ENCODE results near the gene L1CAM. TPM values are rescaled to one million over a fixed set of nuclear protein-coding genes. Genes with fewer than 3 reads are reported as not detected.

The L1CAM gene
- total RNA-seq, 1 donor from 2014 or later: 0.49 TPM

- peak overlapping the region; percentile 92 for H3K27ac ChIP-seq
These were observed 41.6 kb upstream of the L1CAM start for GRCh38 chrX:153927672-153927921.

GRCh38 chrX:153926858-153927671 is 41.1 kb upstream of the L1CAM start:
- Histone ChIP-seq H3F3A (ENCODE audit: low read depth) (peaks cover 28% of the 10 kb centered on the region), H3K4me1 (peaks cover 8% of the 10 kb centered on the region), H3K4me2 (peak overlapping the region; percentile 85), H3K27ac (peak overlapping the region; percentile 92), H3K79me2 (ENCODE audit: low read depth) (no peaks in the 10 kb centered on the region), H3K9me3 (ENCODE audit: low read depth) (no peaks in the 10 kb centered on the region), H3K36me3 (no peaks in the 10 kb centered on the region), H3K9ac (peak overlapping the region; percentile 58), H3K4me3 (peak overlapping the region; percentile 63), H3K27me3 (peaks cover 10% of the 10 kb centered on the region), H2AFZ (replicated peaks) (no peak overlapping the region), H4K20me1 (ENCODE audit: low read depth) (no peaks in the 10 kb centered on the region)
- TF ChIP-seq CTCF (IDR thresholded peaks at IDR 0.05): no peak
- TF ChIP-seq EZH2 (IDR thresholded peaks at IDR 0.05): no peak
- TF ChIP-seq EZH2phosphoT487 (IDR thresholded peaks at IDR 0.05): no peak
- H3K4me3 Mint-ChIP-seq: peak overlapping the region; percentile 87
- H3K36me3 Mint-ChIP-seq: peaks cover 2% of the 10 kb centered on the region
- H3K27ac Mint-ChIP-seq: peak overlapping the region; percentile 90
- peaks cover 9% of the 10 kb centered on the region for H3K27me3 Mint-ChIP-seq (ENCODE audit: insufficient read depth, low read depth)
- DNase-seq (ENCODE audit: low spot score): peak; percentile 31
- H3K9me3 Mint-ChIP-seq: peaks cover 9% of the 10 kb centered on the region
- H3K4me1 Mint-ChIP-seq: peaks cover 25% of the 10 kb centered on the region

More at GRCh38 chrX:153927672-153927921, 41.6 kb upstream of the L1CAM start:
- Mint-ChIP-seq H3K9me3 (peaks cover 6% of the 10 kb centered on the region), H3K36me3 (peaks cover 2% of the 10 kb centered on the region), H3K27me3 (ENCODE audit: insufficient read depth, low read depth) (peaks cover 9% of the 10 kb centered on the region), H3K4me3 (peak overlapping the region; percentile 87), H3K27ac (peak overlapping the region; percentile 90), H3K4me1 (peaks cover 22% of the 10 kb centered on the region)
- peaks cover 28% of the 10 kb centered on the region for H3F3A ChIP-seq (ENCODE audit: low read depth)
- H2AFZ ChIP-seq (replicated peaks): no peak overlapping the region
- H3K27me3 ChIP-seq: peaks cover 10% of the 10 kb centered on the region
- no peaks in the 10 kb centered on the region for H3K79me2 ChIP-seq (ENCODE audit: low read depth)
- H3K4me2 ChIP-seq: peak overlapping the region; percentile 85
- peaks cover 8% of the 10 kb centered on the region for H3K4me1 ChIP-seq
- H3K9ac ChIP-seq: peak overlapping the region; percentile 58
- no peak for DNase-seq (ENCODE audit: low spot score)
- H4K20me1 ChIP-seq (ENCODE audit: low read depth): no peaks in the 10 kb centered on the region
- no peaks in the 10 kb centered on the region for H3K36me3 ChIP-seq
- TF ChIP-seq EZH2phosphoT487 (IDR thresholded peaks at IDR 0.05): no peak
- TF ChIP-seq CTCF (IDR thresholded peaks at IDR 0.05): no peak
- TF ChIP-seq EZH2 (IDR thresholded peaks at IDR 0.05): no peak
- no peaks in the 10 kb centered on the region for H3K9me3 ChIP-seq (ENCODE audit: low read depth)
- peak overlapping the region; percentile 63 for H3K4me3 ChIP-seq

- Histone ChIP-seq H3K4me3 (peak overlapping the region; percentile 63), H3K27me3 (peaks cover 10% of the 10 kb centered on the region), H4K20me1 (ENCODE audit: low read depth) (no peaks in the 10 kb centered on the region), H3K4me2 (peak overlapping the region; percentile 85), H2AFZ (replicated peaks) (no peak overlapping the region), H3K9me3 (ENCODE audit: low read depth) (no peaks in the 10 kb centered on the region), H3K4me1 (peaks cover 8% of the 10 kb centered on the region), H3K36me3 (no peaks in the 10 kb centered on the region), H3K27ac (no peak overlapping the region), H3F3A (ENCODE audit: low read depth) (peaks cover 28% of the 10 kb centered on the region), H3K79me2 (ENCODE audit: low read depth) (no peaks in the 10 kb centered on the region), H3K9ac (no peak overlapping the region)
- peaks cover 27% of the 10 kb centered on the region for H3K4me1 Mint-ChIP-seq
- no peak for TF ChIP-seq EZH2phosphoT487 (IDR thresholded peaks at IDR 0.05)
- TF ChIP-seq EZH2 (IDR thresholded peaks at IDR 0.05): no peak
- no peak for TF ChIP-seq CTCF (IDR thresholded peaks at IDR 0.05)
- no peak overlapping the region for H3K4me3 Mint-ChIP-seq
- H3K36me3 Mint-ChIP-seq: peaks cover 2% of the 10 kb centered on the region
- DNase-seq (ENCODE audit: low spot score): no peak
- peaks cover 9% of the 10 kb centered on the region for H3K27me3 Mint-ChIP-seq (ENCODE audit: insufficient read depth, low read depth)
- no peak overlapping the region for H3K27ac Mint-ChIP-seq
- H3K9me3 Mint-ChIP-seq: peaks cover 10% of the 10 kb centered on the region
These were observed 40.5 kb upstream of the L1CAM start for GRCh38 chrX:153926552-153926857.

All from neural progenitor cell (in vitro differentiated cells).